ENCODE measurements around the gene NFATC3.

GRCh38 chr16:68275611-68276191, 190.5 kb downstream of the NFATC3 start:
- TF ChIP-seq POLR2A (IDR thresholded peaks at IDR 0.05; ENCODE audit: low read length) (no peak), GATA1 (IDR thresholded peaks at IDR 0.05; ENCODE audit: low read depth, low read length) (no peak)

Data from erythroblast (primary cell).